K562 (cell line): ENCODE results near the gene TOM1L2. TPM values are rescaled to one million over a fixed set of nuclear protein-coding genes. Genes with fewer than 3 reads are reported as not detected.
A peak's percentile ranks its signal among the peaks of the same experiment; 100 is the strongest.

Experiments
- ATAC-seq: fragments of 200-7000 bp; cut with Tn5 transposase; 3 replicates; pipeline ENCODE4 v1.9.1; 2020; ENCODE audit warnings: moderate library complexity
- BruUV-seq: library from RNA; stranded (reverse); fragments of 400-500 nt; replicated peaks from 2 replicates; lab custom pipeline; 2021; lab: Mats Ljungman, UMichigan
- CTCF ChIA-PET: fragments of 300-600 bp; formaldehyde crosslinking; extraction: SDS; loops from one replicate; lab custom pipeline; 2021; ENCODE audit warnings: low intra/inter-chr PET ratio; lab: Yijun Ruan, JAX
- POLR2A ChIA-PET: fragments of 300-600, 350-650 bp; sonication (Branson Sonifier 250); formaldehyde crosslinking; extraction: SDS; loops from one replicate; lab custom pipeline; 2021; ENCODE audit warnings: antibody characterized with exemption, inconsistent platforms; lab: Yijun Ruan, JAX
- DNase-seq, 4 experiments: peaks; one replicate each; pipeline versions ENCODE4 v3.0.0 to v3.0.0-alpha.2; 2011 to 2018; ENCODE audit warnings: low spot score in 3 of 4, mixed read lengths in 3 of 4; ENCODE audit errors: extremely low read depth in 1 of 4
- FAIRE-seq: peaks from 2 replicates; lab custom pipeline; 2011; peaks lifted over from hg19 to GRCh38; lab: Jason Lieb, UNC
- H2AFZ ChIP-seq: 2 replicates; pipeline ENCODE4 v1.6.0; 2011; ENCODE audit warnings: low read depth, low read length, control low read depth, inconsistent platforms
- H3K27ac ChIP-seq: fragments of 200-600 bp; 3 replicates; pipeline ENCODE4 v1.8.0; 2011; ENCODE audit warnings: low read depth, mild to moderate bottlenecking, control low read depth, inconsistent platforms, low read length, moderate library complexity, mixed read lengths; ENCODE audit errors: extremely low read depth
- H3K27me3 ChIP-seq, 2 experiments: fragments of 300-600 bp in 1 of 2; 2 replicates in 1 of 2; 3 replicates in 1 of 2; pipeline versions ENCODE4 v1.6.0 to v1.8.0; 2011; ENCODE audit warnings: inconsistent platforms in 2 of 2, low read length in 2 of 2, mild to moderate bottlenecking in 1 of 2, mixed read lengths in 1 of 2, moderate library complexity in 1 of 2; ENCODE audit not compliant: control insufficient read depth in 2 of 2, insufficient read depth in 2 of 2
- H3K36me3 ChIP-seq: fragments of 300-600 bp; 3 replicates; pipeline ENCODE4 v1.8.0; 2011; ENCODE audit warnings: mild to moderate bottlenecking, low read length, inconsistent platforms; ENCODE audit not compliant: control insufficient read depth, insufficient read depth
- H3K4me1 ChIP-seq, 2 experiments: fragments of 200-600 bp in 1 of 2; replicated peaks in 1 of 2; 2 replicates in 1 of 2; 3 replicates in 1 of 2; pipeline versions ENCODE4 v1.5.1 to v1.8.0; 2011; ENCODE audit warnings: inconsistent platforms in 2 of 2, low read length in 2 of 2, mild to moderate bottlenecking in 1 of 2, mixed read lengths in 1 of 2, moderate library complexity in 1 of 2; ENCODE audit not compliant: control insufficient read depth in 2 of 2, insufficient read depth in 2 of 2
- H3K4me2 ChIP-seq: 2 replicates; pipeline ENCODE4 v1.6.1; 2011; ENCODE audit warnings: low read length, control low read depth, inconsistent platforms, mixed read lengths; ENCODE audit not compliant: insufficient read depth
- H3K4me3 ChIP-seq: fragments of 200-600 bp; sonication (generic), shearing (Covaris generic); 2 replicates; pipeline ENCODE4 v1.5.1; 2016; ENCODE audit warnings: control low read depth, inconsistent platforms
- H3K79me2 ChIP-seq: fragments of 200-600 bp; 3 replicates; pipeline ENCODE4 v1.8.0; 2011; ENCODE audit warnings: low read length, inconsistent platforms; ENCODE audit not compliant: control insufficient read depth, insufficient read depth
- H3K9ac ChIP-seq, 2 experiments: 2 replicates each; pipeline versions ENCODE4 v1.6.0 to v1.6.1; 2011; ENCODE audit warnings: low read depth in 2 of 2, low read length in 2 of 2, control low read depth in 1 of 2, inconsistent platforms in 1 of 2, mild to moderate bottlenecking in 1 of 2, mixed read lengths in 1 of 2; ENCODE audit not compliant: insufficient read depth in 1 of 2
- H3K9me1 ChIP-seq: one replicate; pipeline ENCODE4 v1.6.0; 2011; ENCODE audit warnings: inconsistent platforms, mild to moderate bottlenecking, low read length, moderate library complexity; ENCODE audit not compliant: control insufficient read depth, insufficient read depth
- H3K9me3 ChIP-seq: replicated peaks from 2 replicates; pipeline ENCODE4 v1.5.1; 2011; ENCODE audit warnings: low read depth, low read length, inconsistent platforms; ENCODE audit not compliant: control insufficient read depth, insufficient read depth
- H4K20me1 ChIP-seq: replicated peaks from 2 replicates; pipeline ENCODE4 v1.6.1; 2011; ENCODE audit warnings: low read length, inconsistent platforms, mixed read lengths; ENCODE audit not compliant: control insufficient read depth, insufficient read depth
- BDP1 ChIP-seq: IDR thresholded peaks from 3 replicates; pipeline ENCODE4 v1.6.1; 2011; ENCODE audit not compliant: insufficient read length, insufficient read depth
- BMI1 ChIP-seq: fragments of 150-350 bp; IDR thresholded peaks from 2 replicates; pipeline ENCODE4 v1.6.1; 2014; ENCODE audit warnings: low read length
- CCAR2 ChIP-seq: fragments of 200-400 bp; formaldehyde crosslinking; IDR thresholded peaks from 2 replicates; pipeline ENCODE4 v1.6.1; 2017; ENCODE audit warnings: mild to moderate bottlenecking, low read depth, low read length
- CSDE1 ChIP-seq, 2 experiments: fragments of 450-650 bp; IDR thresholded peaks; 2 replicates each; pipeline ENCODE4 v1.6.1; 2016; ENCODE audit warnings: mild to moderate bottlenecking in 1 of 2
- EP400 ChIP-seq: fragments of 450-650 bp; IDR thresholded peaks from 2 replicates; pipeline ENCODE4 v1.6.1; 2017; ENCODE audit warnings: antibody characterized with exemption, mild to moderate bottlenecking, moderate library complexity
- HDAC3 ChIP-seq: fragments of 450-650 bp; IDR thresholded peaks from 2 replicates; pipeline ENCODE4 v1.6.1; 2018; ENCODE audit warnings: borderline replicate concordance, mild to moderate bottlenecking, moderate library complexity; ENCODE audit not compliant: partially characterized antibody
- ILK ChIP-seq: fragments of 450-650 bp; IDR thresholded peaks from 2 replicates; pipeline ENCODE4 v1.6.1; 2016; ENCODE audit warnings: missing genetic modification characterization, low read depth, mild to moderate bottlenecking, missing compliant biosample characterization, moderate library complexity, borderline replicate concordance
- PYGO2 ChIP-seq: fragments of 450-650 bp; IDR thresholded peaks from 2 replicates; pipeline ENCODE4 v1.6.1; 2016; ENCODE audit warnings: mild to moderate bottlenecking, missing genetic modification characterization, moderate library complexity, missing compliant biosample characterization
- RBM17 ChIP-seq: fragments of 200-400 bp; formaldehyde crosslinking; IDR thresholded peaks from 2 replicates; pipeline ENCODE4 v1.6.1; 2017; ENCODE audit warnings: low read depth, mild to moderate bottlenecking, low read length, borderline replicate concordance
- ZBTB1 ChIP-seq: sonication (generic); formaldehyde crosslinking; IDR thresholded peaks from 2 replicates; pipeline ENCODE4 v1.8.1; 2023; ENCODE audit warnings: missing genetic modification reagents, low read depth, mild to moderate bottlenecking, borderline replicate concordance
- ZHX1 ChIP-seq: fragments of 150-350 bp; conservative IDR thresholded peaks from 2 replicates; pipeline ENCODE4 v1.6.1; 2014; ENCODE audit warnings: low read length
- ZNF121 ChIP-seq: sonication (generic); formaldehyde crosslinking; conservative IDR thresholded peaks from 2 replicates; pipeline ENCODE4 v1.8.0; 2022; ENCODE audit warnings: missing genetic modification reagents
- ZNF551 ChIP-seq: fragments of 250-450 bp; sonication (Bioruptor Pico); IDR thresholded peaks from 2 replicates; pipeline ENCODE4 v1.5.0; 2021; ENCODE audit warnings: mild to moderate bottlenecking, moderate library complexity
- WGBS: fragments of 100-300 bp; shearing (Covaris generic); methylation state at CpG from one replicate; pipeline ENCODE4 v1.1.6; 2016; ENCODE audit warnings: low coverage, mixed read lengths; ENCODE audit not compliant: insufficient coverage; ENCODE audit errors: missing lambda C conversion rate; 5-methylcytosine and 5-hydroxymethylcytosine counted together
- in situ Hi-C: fragments of 300-500 bp; cut with MboI; formaldehyde crosslinking; loops from 4 replicates; pipeline ENCODE4 v1.15.0; 2018; ENCODE audit warnings: inconsistent platforms, mixed read lengths
- intact Hi-C: fragments of 100-400 bp; cut with micrococcal nuclease; formaldehyde crosslinking; loops from 2 replicates; pipeline ENCODE4 v1.14.2; 2022
- polyA plus RNA-seq, 8 experiments: library from polyadenylated mRNA; depleted of rRNA in 4 of 8; stranded (reverse) in 5 of 8; unstranded in 3 of 8; fragments of >200 nt; fragmentation: Nextera tagmentation in 2 of 8; fragmentation: Illumina TruSeq in 1 of 8; extraction: Ambion mirVana in 2 of 8; extraction: Trizol in 1 of 8; gene quantifications; 2 replicates each; pipeline versions ENCODE4 v1.2.1 to v1.2.3, GENCODE V29; 2011 to 2014; ENCODE audit warnings: inconsistent platforms in 1 of 8, missing spikeins in 1 of 8
- total RNA-seq, 7 experiments: library from RNA; depleted of rRNA in 6 of 7; stranded (reverse); fragments of >200 nt in 6 of 7; fragmentation: Illumina TruSeq in 2 of 7; extraction: Trizol in 2 of 7; gene quantifications; 2 replicates each; pipeline versions ENCODE4 v1.2.1 to v1.2.3, GENCODE V29; 2011 to 2021; ENCODE audit warnings: low replicate concordance in 1 of 7
- TF ChIP-seq, protein P1 (sequence below): fragments of 250-450 bp; sonication (Bioruptor Pico); IDR thresholded peaks from 2 replicates; pipeline ENCODE4 v1.8.0; 2022; ENCODE audit warnings: inconsistent platforms, mild to moderate bottlenecking, moderate library complexity, borderline replicate concordance

TOM1L2 gene
- total and polyA plus RNA-seq, 9 of the 15 experiments (the other 6 are each of a cell fraction or from before 2014, with no cell fraction given), result 0.07 to 6.0 (median 2.5) TPM

- DNase-seq, result no peak
- H3K4me1 ChIP-seq, result peaks cover 41 to 84% of the 10 kb centered on the region in 2 experiments
- H3K36me3 ChIP-seq, result no peaks in the 10 kb centered on the region
- FAIRE-seq, result no peak
- CTCF ChIA-PET, result no interaction called here
- H3K79me2 ChIP-seq, result no peaks in the 10 kb centered on the region
- no peak for ATAC-seq
- no peak overlapping the region for H3K4me3 ChIP-seq
- H3K9me1 ChIP-seq, result no peaks in the 10 kb centered on the region
- in situ Hi-C loops (no loop called here), intact Hi-C loops (no loop called here)
- no peak for TF ChIP-seq ZNF551
- no peak for TF ChIP-seq BMI1
- no peak for TF ChIP-seq CCAR2
- TF ChIP-seq, protein P1, sequence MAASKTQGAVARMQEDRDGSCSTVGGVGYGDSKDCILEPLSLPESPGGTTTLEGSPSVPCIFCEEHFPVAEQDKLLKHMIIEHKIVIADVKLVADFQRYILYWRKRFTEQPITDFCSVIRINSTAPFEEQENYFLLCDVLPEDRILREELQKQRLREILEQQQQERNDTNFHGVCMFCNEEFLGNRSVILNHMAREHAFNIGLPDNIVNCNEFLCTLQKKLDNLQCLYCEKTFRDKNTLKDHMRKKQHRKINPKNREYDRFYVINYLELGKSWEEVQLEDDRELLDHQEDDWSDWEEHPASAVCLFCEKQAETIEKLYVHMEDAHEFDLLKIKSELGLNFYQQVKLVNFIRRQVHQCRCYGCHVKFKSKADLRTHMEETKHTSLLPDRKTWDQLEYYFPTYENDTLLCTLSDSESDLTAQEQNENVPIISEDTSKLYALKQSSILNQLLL (CRISPR knock-in tag), result no peak
- no peak for TF ChIP-seq BDP1
- TF ChIP-seq HDAC3, result no peak
- TF ChIP-seq EP400, result no peak
- TF ChIP-seq PYGO2 (tag), result no peak
- no peak for TF ChIP-seq RBM17
- TF ChIP-seq ZHX1, result no peak
- no peak for TF ChIP-seq ZBTB1 (CRISPR knock-in tag)
- TF ChIP-seq ILK (tag), result no peak
- no peak for TF ChIP-seq CSDE1 (IDR thresholded peaks at IDR 0.05)
- TF ChIP-seq ZNF121 (CRISPR knock-in tag), result no peak
- H3K27ac ChIP-seq, result no peak overlapping the region
- BruUV-seq, result no TSS peak
- H3K4me2 ChIP-seq, result no peak overlapping the region
- peak overlapping the region in 1 of 2 experiments; percentile 71; a peak in 1 of 4 replicates for H3K9ac ChIP-seq
- no peaks in the 10 kb centered on the region for H3K9me3 ChIP-seq
- POLR2A ChIA-PET, result interaction anchor here (5.7 kb wide), 1 partner anchor 8 kb away, joined by 39 read pairs; no protein-coding TSS in a partner anchor
- H4K20me1 ChIP-seq, result no peaks in the 10 kb centered on the region
- WGBS, result 92% methylated on average over 5 of the region's 8 CpGs
- H3K27me3 ChIP-seq, result no peaks in the 10 kb centered on the region
- no peak overlapping the region for H2AFZ ChIP-seq
Measured at GRCh38 chr17:17846645-17847044, 125.6 kb downstream of the TOM1L2 start.
